ENCODE results near the gene BEAN1.

The BEAN1 gene, protein sequence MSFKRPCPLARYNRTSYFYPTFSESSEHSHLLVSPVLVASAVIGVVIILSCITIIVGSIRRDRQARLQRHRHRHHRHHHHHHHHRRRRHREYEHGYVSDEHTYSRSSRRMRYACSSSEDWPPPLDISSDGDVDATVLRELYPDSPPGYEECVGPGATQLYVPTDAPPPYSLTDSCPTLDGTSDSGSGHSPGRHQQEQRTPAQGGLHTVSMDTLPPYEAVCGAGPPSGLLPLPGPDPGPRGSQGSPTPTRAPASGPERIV

DNA sequence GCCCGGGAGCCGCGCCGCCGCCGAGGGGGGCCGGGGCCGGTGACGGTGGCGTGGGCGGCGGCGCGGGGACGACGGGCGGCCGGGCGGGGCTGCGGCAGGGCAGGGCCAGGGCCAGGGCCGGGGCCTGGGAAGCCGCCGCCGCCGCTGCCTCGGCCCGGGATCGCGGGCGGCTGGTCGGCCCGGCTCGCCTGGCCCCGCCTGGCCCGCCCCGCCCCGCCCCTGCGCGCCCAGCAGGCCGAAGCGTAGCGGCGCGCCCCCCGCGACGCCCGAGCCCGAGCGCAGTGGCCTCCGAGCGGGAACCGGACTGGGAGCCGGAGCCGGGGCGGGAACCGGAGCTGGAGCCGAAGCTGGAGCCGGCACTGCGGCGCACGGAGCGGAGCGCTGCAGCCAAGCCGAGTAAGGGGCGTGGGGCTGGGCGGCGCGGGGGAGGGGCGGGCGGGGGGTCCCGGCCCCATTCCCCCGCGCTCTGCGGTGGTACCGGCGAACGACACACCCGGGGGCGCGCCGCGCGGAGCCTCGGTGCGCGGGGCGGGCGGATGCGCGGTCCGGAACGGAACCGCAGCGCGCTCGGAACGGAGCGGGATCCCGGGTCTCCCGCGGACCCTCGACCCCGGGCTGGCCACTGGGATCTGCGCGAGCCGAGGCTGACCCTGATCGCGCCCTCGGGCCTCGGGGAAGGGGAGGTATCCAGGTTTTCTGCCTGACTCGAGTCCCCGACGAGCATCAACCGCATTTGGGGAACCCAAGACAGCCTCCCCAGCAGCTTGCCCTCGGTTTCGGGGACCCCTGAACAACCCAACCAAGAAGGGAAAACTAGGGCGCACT lies at the start of gene BEAN1:
TSS of gene BEAN1 (plus strand) at position 260 of the 825 bp plus-strand sequence. CDS start 10,382 bp downstream, outside the sequence.
- DNase-seq (ENCODE audit: low read depth): no peak

DNA sequence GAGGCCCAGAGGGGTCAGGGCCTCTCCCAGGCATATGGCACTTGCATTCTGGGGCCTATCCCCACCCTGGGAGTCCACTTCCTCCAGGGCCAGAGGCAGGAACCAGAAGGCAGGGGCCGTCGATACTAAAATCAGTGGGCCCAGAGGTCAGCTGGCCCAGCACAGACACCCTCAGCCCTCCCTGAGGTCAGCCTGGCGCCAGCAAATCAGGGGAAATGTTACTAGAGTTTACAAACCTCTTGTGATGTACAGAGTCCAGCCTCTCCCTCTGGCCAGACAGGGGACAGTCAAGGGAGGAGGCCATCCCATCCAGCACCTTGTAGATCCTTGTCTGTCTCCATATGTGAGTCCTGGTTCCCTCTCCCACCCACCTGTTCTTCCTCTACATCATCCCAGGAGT lies 49.8 kb upstream of the BEAN1 start:
- DNase-seq (ENCODE audit: low read depth): no peak

GRCh38 chr16:66378741-66379570 lies 48.1 kb upstream of the BEAN1 start:
- no peak for DNase-seq (ENCODE audit: low read depth)

DNA sequence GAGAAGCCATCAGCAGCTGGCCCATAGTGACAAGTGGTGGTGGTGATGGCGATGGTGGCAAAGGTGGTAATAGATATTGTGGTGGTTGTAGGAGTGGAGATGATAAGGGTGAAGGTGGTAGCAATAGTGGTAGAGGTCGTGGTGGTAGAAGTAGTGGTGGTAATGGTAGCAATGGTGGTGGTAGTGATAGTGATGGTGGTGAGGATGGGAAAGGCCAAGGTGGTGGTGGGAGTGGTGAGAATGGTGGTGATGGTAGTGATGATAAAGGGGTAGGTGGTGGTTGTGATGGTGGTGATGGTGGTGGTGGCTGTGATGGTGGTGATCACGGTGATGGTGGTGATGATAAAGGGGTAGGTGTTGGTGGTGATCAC lies 47.5 kb upstream of the BEAN1 start:
- DNase-seq (ENCODE audit: low read depth): no peak

DNA sequence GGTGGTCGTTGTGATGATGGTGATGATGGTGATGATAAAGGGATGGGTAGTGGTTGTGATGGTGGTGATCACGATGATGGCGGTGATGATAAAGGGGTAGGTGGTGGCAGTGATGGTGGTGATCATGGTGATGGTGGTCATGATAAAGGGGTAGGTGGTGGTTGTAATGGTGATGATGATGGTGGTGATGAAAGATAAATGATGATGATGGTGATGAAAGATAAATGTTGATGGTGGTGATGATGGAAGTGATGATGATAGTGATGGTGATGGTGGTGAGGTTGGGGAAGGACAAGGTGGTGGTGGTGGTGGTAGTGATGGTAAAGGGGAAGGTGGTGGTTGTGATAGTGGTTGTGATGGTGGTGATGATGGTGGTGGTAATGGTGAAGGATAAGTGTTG lies 46.7 kb upstream of the BEAN1 start:
- no peak for DNase-seq (ENCODE audit: low read depth)

- no peak for DNase-seq (ENCODE audit: low read depth)
Observed at GRCh38 chr16:66381585-66382170, 45.4 kb upstream of the BEAN1 start.

DNA sequence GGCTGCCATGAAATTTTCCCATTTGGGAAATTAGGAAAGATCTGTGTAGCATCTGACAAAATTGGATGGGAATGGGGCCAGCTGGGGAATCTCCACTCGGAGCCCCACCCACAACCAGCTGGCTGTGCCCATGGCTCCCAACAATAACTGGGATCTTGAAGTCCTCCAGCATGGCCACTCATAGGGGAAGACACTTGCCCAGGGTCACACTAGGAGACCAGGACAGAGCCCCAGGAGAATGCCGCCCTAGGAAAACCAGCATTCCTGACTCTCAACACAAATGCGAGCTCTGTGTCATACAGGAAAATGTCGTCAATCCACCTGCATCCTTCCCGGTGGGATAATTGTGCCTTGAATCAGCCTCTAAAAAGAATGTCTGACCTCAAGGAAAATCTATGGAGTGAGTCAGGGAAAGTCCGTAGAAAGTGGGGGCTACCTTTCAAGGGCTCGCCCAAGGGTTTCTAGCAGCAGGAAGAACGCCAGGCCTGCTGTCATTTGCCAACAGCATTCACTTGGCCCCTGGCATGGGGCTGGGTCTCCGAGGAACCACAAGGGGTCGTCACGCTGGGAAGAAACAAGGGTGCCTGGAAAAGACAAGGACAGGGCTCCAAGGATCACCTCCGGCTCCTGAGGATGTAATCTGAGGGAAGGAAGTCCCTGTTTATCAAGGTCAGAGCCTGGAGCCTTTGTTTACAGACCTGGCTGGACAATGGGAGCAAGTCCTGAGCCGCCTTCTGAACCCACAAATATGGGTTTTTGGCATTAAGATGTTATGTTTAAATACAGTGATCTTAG lies 44.7 kb upstream of the BEAN1 start:
- no peak for DNase-seq (ENCODE audit: low read depth)

GRCh38 chr16:66382966-66383299 lies 44.2 kb upstream of the BEAN1 start:
- no peak for DNase-seq (ENCODE audit: low read depth)

DNA sequence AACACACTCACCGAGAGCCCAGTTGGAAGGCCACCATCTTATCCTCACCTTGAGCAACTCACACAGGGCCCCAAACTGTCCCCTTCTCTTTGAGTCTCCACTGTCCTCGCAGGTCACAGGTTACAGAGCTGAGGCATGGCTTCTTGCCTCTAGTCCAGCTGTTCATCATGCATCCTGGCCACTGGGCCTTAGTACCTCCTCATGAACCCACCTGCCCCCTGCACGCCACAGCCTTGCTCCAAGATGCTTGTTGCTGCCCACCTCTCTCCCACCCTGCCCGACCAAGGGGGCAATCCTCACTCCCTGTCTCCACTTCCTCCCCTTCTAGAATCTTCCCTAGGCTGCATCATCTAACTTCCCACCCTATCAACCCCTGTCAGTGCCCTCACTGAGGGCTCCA lies 43.5 kb upstream of the BEAN1 start:
- no peak for DNase-seq (ENCODE audit: low read depth)

DNA sequence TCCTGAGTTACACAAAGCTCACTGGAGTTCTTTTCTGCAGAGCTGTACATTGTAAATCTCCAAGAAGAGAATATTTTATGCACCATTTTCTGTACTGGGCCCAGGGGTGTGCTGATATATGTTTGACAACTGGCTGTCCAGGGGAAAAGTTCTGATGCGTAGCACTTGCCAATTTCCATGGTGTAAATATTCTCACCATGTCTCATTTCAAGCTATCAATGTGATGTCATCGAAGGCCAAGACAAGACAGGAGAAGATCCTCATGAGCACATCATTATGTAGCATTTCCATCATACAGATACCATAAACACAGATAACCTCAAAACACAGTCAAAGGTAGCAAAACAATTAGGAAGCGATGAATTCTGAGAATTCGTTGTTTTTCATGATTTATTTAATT lies 41.7 kb upstream of the BEAN1 start:
- no peak for DNase-seq (ENCODE audit: low read depth)

GRCh38 chr16:66386629-66387622 lies 40.2 kb upstream of the BEAN1 start:
- DNase-seq (ENCODE audit: low read depth): no peak

GRCh38 chr16:66387817-66388332 lies 39.2 kb upstream of the BEAN1 start:
- DNase-seq (ENCODE audit: low read depth): no peak

- DNase-seq (ENCODE audit: low read depth): no peak
Observed at GRCh38 chr16:66388350-66389139, 38.5 kb upstream of the BEAN1 start.

- no peak for DNase-seq (ENCODE audit: low read depth)
Observed at GRCh38 chr16:66389256-66390176, 37.6 kb upstream of the BEAN1 start.

- DNase-seq (ENCODE audit: low read depth): no peak
Observed at GRCh38 chr16:66390346-66391108, 36.6 kb upstream of the BEAN1 start.

- DNase-seq (ENCODE audit: low read depth): no peak
Observed at GRCh38 chr16:66391726-66392670, 35.1 kb upstream of the BEAN1 start.
